Brain microvascular endothelial cell (primary cell): ENCODE data around the gene PSMD1.

Experiments
- DNase-seq: peaks from one replicate; pipeline ENCODE4 v3.0.0-alpha.2; 2020
- H3K27ac ChIP-seq: fragments of 250-450 bp; sonication (Bioruptor Pico); 2 replicates; pipeline ENCODE4 v1.5.1; 2020; ENCODE audit warnings: mild to moderate bottlenecking, moderate library complexity
- H3K27me3 ChIP-seq: fragments of 250-450 bp; sonication (Bioruptor Pico); replicated peaks from 2 replicates; pipeline ENCODE4 v1.5.1; 2020; ENCODE audit warnings: mild to moderate bottlenecking
- H3K36me3 ChIP-seq: fragments of 250-450 bp; sonication (Bioruptor Pico); replicated peaks from 2 replicates; pipeline ENCODE4 v1.5.1; 2020; ENCODE audit warnings: mild to moderate bottlenecking
- H3K4me3 ChIP-seq: 2 replicates; pipeline ENCODE4 v1.5.1; 2011; ENCODE audit warnings: low read depth, mild to moderate bottlenecking, control low read depth, low read length, moderate library complexity
- in situ Hi-C: cut with HindIII; loops from 2 replicates; pipeline ENCODE4 v1.10.0; 2017; ENCODE audit warnings: low sequenced_read_pairs, low pct_ligation_motif_present
- TF ChIP-seq, protein P1 (sequence below): IDR thresholded peaks from 2 replicates; pipeline ENCODE4 v1.5.1; 2011; ENCODE audit warnings: low read depth, mild to moderate bottlenecking, moderate library complexity, low read length, control low read depth, inconsistent platforms; ENCODE audit errors: missing control alignments

The PSMD1 gene

DNA sequence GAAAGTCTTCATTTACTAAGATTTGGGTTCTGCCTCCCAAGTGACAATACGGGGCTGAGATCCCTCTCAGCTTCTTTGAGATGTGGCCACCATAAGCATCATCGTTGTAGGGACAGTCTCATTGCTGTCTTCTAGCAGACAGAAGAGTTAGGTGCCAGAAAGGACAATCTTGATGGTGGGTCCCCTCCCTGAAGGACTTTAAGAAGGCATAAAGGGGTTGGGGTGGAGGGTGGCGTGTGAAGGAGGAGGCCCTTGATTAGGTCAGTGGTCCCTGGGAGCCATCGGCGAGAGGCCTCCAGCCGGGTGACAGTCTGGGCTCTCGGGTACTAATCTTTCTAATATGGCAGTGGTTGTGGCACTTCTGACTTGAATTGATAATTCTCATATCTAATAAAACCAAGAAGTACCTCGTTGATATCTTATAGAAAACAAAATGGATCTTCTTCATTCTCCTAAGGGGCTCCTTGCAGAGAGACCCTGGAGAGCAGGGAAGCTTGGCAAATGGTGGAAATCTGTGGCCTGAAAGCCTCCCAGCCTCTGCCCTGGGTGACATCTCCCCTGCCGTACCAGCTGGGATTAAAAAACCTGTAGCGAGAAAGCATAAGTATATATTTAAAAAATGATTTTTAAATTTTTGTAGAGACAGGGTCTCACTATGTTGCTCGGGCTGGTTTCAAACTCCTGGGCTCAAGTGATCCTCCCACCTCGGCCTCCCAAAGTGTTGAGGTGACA, 7.2 kb upstream of the PSMD1 start:
- DNase-seq: no peak
- no peak overlapping the region for H3K27ac ChIP-seq
- H3K36me3 ChIP-seq: no peaks in the 10 kb centered on the region
- TF ChIP-seq, protein P1, sequence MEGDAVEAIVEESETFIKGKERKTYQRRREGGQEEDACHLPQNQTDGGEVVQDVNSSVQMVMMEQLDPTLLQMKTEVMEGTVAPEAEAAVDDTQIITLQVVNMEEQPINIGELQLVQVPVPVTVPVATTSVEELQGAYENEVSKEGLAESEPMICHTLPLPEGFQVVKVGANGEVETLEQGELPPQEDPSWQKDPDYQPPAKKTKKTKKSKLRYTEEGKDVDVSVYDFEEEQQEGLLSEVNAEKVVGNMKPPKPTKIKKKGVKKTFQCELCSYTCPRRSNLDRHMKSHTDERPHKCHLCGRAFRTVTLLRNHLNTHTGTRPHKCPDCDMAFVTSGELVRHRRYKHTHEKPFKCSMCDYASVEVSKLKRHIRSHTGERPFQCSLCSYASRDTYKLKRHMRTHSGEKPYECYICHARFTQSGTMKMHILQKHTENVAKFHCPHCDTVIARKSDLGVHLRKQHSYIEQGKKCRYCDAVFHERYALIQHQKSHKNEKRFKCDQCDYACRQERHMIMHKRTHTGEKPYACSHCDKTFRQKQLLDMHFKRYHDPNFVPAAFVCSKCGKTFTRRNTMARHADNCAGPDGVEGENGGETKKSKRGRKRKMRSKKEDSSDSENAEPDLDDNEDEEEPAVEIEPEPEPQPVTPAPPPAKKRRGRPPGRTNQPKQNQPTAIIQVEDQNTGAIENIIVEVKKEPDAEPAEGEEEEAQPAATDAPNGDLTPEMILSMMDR: no peak
- no peak overlapping the region for H3K4me3 ChIP-seq
- H3K27me3 ChIP-seq: peaks cover 5% of the 10 kb centered on the region
- in situ Hi-C loops: no loop called here

DNA sequence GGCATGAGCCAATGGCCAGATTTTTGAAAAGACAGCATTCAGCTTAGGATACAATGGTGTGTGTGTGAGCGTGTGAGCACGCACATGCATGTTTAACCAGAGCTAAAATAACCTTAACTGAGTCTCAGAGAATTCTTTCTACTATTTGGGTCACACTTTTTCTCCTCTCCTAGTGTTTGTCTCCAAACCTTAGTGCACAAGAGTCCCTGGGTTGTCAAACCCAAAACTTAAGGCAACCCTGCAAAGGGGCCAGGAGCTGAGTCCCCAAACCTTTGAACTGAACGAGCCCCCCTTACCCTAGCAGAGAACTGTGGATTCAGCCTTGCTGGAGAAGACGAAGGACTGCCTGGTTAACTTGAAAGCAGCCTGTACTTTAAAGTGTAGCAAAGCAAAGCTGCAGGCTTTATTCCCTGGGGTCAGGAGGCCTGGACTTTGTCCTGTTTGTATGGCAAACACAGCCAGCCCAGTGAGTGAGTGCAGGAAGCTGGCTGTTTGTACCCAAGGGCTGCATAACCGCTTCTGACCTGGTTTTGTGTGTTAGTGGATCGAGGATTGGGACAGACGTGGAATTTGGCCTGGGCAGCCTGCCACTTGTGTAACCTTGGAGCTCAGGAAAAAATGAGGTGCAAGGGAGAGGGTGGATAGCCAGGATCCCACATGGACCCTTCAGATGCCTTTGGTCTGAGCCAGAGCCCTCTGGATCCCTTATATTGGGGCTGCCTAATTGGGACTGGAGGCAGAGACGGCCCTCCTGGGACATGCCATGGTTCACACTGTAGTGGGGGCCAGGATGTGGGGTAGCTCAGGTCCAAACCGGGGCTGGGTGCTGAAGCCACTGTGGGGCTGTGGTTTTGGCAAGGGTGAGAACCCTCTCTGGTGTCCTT, 6.4 kb upstream of the PSMD1 start:
- in situ Hi-C loops: no loop called here
- no peak overlapping the region for H3K27ac ChIP-seq
- H3K4me3 ChIP-seq: no peak overlapping the region
- H3K36me3 ChIP-seq: no peaks in the 10 kb centered on the region
- H3K27me3 ChIP-seq: peaks cover 5% of the 10 kb centered on the region
- TF ChIP-seq, protein P1: no peak
- DNase-seq: no peak

DNA sequence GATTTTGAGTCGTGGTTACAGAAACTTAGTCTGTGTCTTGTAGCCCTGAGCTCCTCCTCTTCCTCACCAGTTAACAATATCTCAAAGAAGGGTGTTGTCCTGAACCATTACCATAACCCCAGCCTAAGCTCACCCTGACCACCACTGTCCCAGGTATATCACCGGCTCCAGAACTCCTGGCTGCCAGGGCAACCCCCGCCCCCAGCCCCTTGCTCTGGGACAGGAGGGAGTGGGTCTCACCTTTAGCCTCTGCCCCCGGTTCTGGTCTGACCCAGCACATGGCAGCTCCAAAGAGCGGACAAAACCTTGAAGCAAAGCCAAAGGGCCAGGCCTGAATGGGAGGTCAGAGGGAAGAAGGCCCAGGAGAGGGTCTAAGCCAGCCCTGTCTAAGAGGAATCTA, 5.6 kb upstream of the PSMD1 start:
- Histone ChIP-seq H3K27me3 (peaks cover 5% of the 10 kb centered on the region), H3K27ac (no peak overlapping the region), H3K4me3 (no peak overlapping the region), H3K36me3 (no peaks in the 10 kb centered on the region)
- in situ Hi-C loops: no loop called here
- no peak for DNase-seq
- TF ChIP-seq, protein P1: no peak

- in situ Hi-C loops: no loop called here
- TF ChIP-seq, protein P1: peak; percentile 97
- peak; percentile 68 for DNase-seq
- Histone ChIP-seq H3K27me3 (peaks cover 5% of the 10 kb centered on the region), H3K36me3 (no peaks in the 10 kb centered on the region), H3K27ac (no peak overlapping the region), H3K4me3 (peak overlapping the region; percentile 64)
These were observed 3.9 kb upstream of the PSMD1 start for GRCh38 chr2:231052494-231053451.

- DNase-seq: no peak
- no peak overlapping the region for H3K4me3 ChIP-seq
- H3K27ac ChIP-seq: no peak overlapping the region
- H3K36me3 ChIP-seq: no peaks in the 10 kb centered on the region
- TF ChIP-seq, protein P1: no peak
- in situ Hi-C loops: no loop called here
- no peaks in the 10 kb centered on the region for H3K27me3 ChIP-seq
These were observed 2.8 kb upstream of the PSMD1 start for GRCh38 chr2:231053846-231054245.
